Measurements from ENCODE around the gene TMCO4.

The TMCO4 gene

GRCh38 chr1:19645411-19646251, 154.1 kb downstream of the TMCO4 start:
- no peak for TF ChIP-seq CTCF (IDR thresholded peaks at IDR 0.05; ENCODE audit: low read depth, low read length)
- in situ Hi-C loops (cut with HindIII; ENCODE audit: low sequenced_read_pairs) = loop anchor here (25.0 kb wide), 2 partner anchors 208 to 308 kb away; no protein-coding TSS in a partner anchor
- DNase-seq (ENCODE audit: low read depth, low spot score) = peak; percentile 28
- H3K4me3 ChIP-seq (ENCODE audit: low read depth, low read length) = peak overlapping the region; percentile 65

- in situ Hi-C loops (cut with HindIII; ENCODE audit: low sequenced_read_pairs) = loop anchor here (25.0 kb wide), 2 partner anchors 208 to 308 kb away; no protein-coding TSS in a partner anchor
These were observed 154.9 kb downstream of the TMCO4 start for GRCh38 chr1:19644681-19645410.

GRCh38 chr1:19644395-19644680, 155.4 kb downstream of the TMCO4 start:
- in situ Hi-C loops (cut with HindIII; ENCODE audit: low sequenced_read_pairs) = loop anchor here (25.0 kb wide), 2 partner anchors 207 to 307 kb away; no protein-coding TSS in a partner anchor
- no peak for DNase-seq (ENCODE audit: low read depth, low spot score)
- no peak for TF ChIP-seq CTCF (IDR thresholded peaks at IDR 0.05; ENCODE audit: low read depth, low read length)
- peak overlapping the region; percentile 65 for H3K4me3 ChIP-seq (ENCODE audit: low read depth, low read length)

More at GRCh38 chr1:19644681-19645410, 154.9 kb downstream of the TMCO4 start:
- DNase-seq (ENCODE audit: low read depth, low spot score) = no peak
- peak overlapping the region; percentile 65 for H3K4me3 ChIP-seq (ENCODE audit: low read depth, low read length)
- no peak for TF ChIP-seq CTCF (IDR thresholded peaks at IDR 0.05; ENCODE audit: low read depth, low read length)

GRCh38 chr1:19643602-19644394, 155.9 kb downstream of the TMCO4 start, which contains the start of gene NBL1:
TSS of gene NBL1 (plus strand) at chr1:19644311. CDS start at chr1:19655031, 10,720 bp downstream.
- no peak for TF ChIP-seq CTCF (IDR thresholded peaks at IDR 0.05; ENCODE audit: low read depth, low read length)
- in situ Hi-C loops (cut with HindIII; ENCODE audit: low sequenced_read_pairs) = loop anchor here (25.0 kb wide), 2 partner anchors 206 to 306 kb away; no protein-coding TSS in a partner anchor
- peak within 1 kb of the TSS; percentile 65 for H3K4me3 ChIP-seq (ENCODE audit: low read depth, low read length)
- DNase-seq (ENCODE audit: low read depth, low spot score) = peak; percentile 74

- DNase-seq (ENCODE audit: low read depth, low spot score) = peak; percentile 26
- in situ Hi-C loops (cut with HindIII; ENCODE audit: low sequenced_read_pairs) = loop anchor here (25.0 kb wide), 2 partner anchors 206 to 306 kb away; no protein-coding TSS in a partner anchor
- peak overlapping the region; percentile 40 for H3K4me3 ChIP-seq (ENCODE audit: low read depth, low read length)
- TF ChIP-seq CTCF (IDR thresholded peaks at IDR 0.05; ENCODE audit: low read depth, low read length) = no peak
These were observed 156.6 kb downstream of the TMCO4 start for GRCh38 chr1:19643121-19643520.

Data from astrocyte of the spinal cord (primary cell).